Glutamatergic neuron (in vitro differentiated cells): Measurements from ENCODE around the gene NFATC2IP. TPM values are rescaled to one million over a fixed set of nuclear protein-coding genes. Genes with fewer than 3 reads are reported as not detected.
"Not testable (repeated sequence)": the region's sequence is repeated elsewhere in the genome, so short reads cannot be mapped to it uniquely, and the experiment has no call there.

Experiments
- DNase-seq: peaks from one replicate; pipeline ENCODE4 v3.0.0; 2022
- H3K27ac Mint-ChIP-seq: one replicate; pipeline ENCODE4 v1.8.0; 2020; ENCODE audit warnings: mild to moderate bottlenecking, mixed read lengths, inconsistent platforms; ENCODE audit not compliant: unreplicated experiment
- H3K27me3 Mint-ChIP-seq: one replicate; pipeline ENCODE4 v1.8.0; 2020; ENCODE audit warnings: mild to moderate bottlenecking, moderate library complexity, mixed read lengths, inconsistent platforms; ENCODE audit not compliant: unreplicated experiment
- H3K36me3 Mint-ChIP-seq: one replicate; pipeline ENCODE4 v1.8.0; 2020; ENCODE audit warnings: mild to moderate bottlenecking, mixed read lengths, inconsistent platforms; ENCODE audit not compliant: unreplicated experiment
- H3K4me1 Mint-ChIP-seq: one replicate; pipeline ENCODE4 v1.8.0; 2020; ENCODE audit warnings: mild to moderate bottlenecking, low read depth, mixed read lengths, inconsistent platforms; ENCODE audit not compliant: unreplicated experiment
- H3K4me3 Mint-ChIP-seq: one replicate; pipeline ENCODE4 v1.8.0; 2020; ENCODE audit warnings: mild to moderate bottlenecking, mixed read lengths, inconsistent platforms; ENCODE audit not compliant: unreplicated experiment
- H3K9me3 Mint-ChIP-seq: one replicate; pipeline ENCODE4 v1.8.0; 2020; ENCODE audit warnings: mild to moderate bottlenecking, moderate library complexity, mixed read lengths, inconsistent platforms; ENCODE audit not compliant: unreplicated experiment
- CTCF ChIP-seq: fragments of 200-600 bp; sonication (generic); IDR thresholded peaks from one replicate; pipeline ENCODE4 v1.5.0; 2021; ENCODE audit not compliant: partially characterized antibody, unreplicated experiment
- total RNA-seq: library from RNA; stranded (reverse); fragmentation: NEBNext Ultra II Directional; extraction: Animal tissue kit (Norgen Biotek cat#: 25700); gene quantifications from one replicate; pipeline ENCODE4 v1.2.1, GENCODE V29; 2021; ENCODE audit not compliant: unreplicated experiment

NFATC2IP gene
- total RNA-seq, 1 donor from 2014 or later = 59.6 TPM

- Mint-ChIP-seq H3K4me1 (peaks cover 6% of the 10 kb centered on the region), H3K27ac (peak overlapping the region; percentile 96), H3K36me3 (no peaks in the 10 kb centered on the region), H3K4me3 (peak overlapping the region; percentile 99), H3K27me3 (peaks cover 6% of the 10 kb centered on the region), H3K9me3 (peaks cover 13% of the 10 kb centered on the region)
- peak; percentile 56 for TF ChIP-seq CTCF
- peak; percentile 87 for DNase-seq
Measured at GRCh38 chr16:28974007-28974436, 23.3 kb downstream of the NFATC2IP start.

GRCh38 chr16:28974437-28975157 is 23.9 kb downstream of the NFATC2IP start, which contains the start of gene SPNS1:
Gene SPNS1, plus strand, starts transcription at chr16:28974778. Its CDS starts 374 bp downstream, at chr16:28975152.
- H3K27ac Mint-ChIP-seq = peak within 1 kb of the TSS; percentile 96
- H3K36me3 Mint-ChIP-seq = no peaks in the 10 kb centered on the region
- H3K4me1 Mint-ChIP-seq = peaks cover 6% of the 10 kb centered on the region
- peak within 1 kb of the TSS; percentile 99 for H3K4me3 Mint-ChIP-seq
- peak; percentile 97 for DNase-seq
- no peak for TF ChIP-seq CTCF
- H3K27me3 Mint-ChIP-seq = peaks cover 6% of the 10 kb centered on the region
- H3K9me3 Mint-ChIP-seq = peaks cover 13% of the 10 kb centered on the region

- Mint-ChIP-seq H3K4me1 (peaks cover 6% of the 10 kb centered on the region), H3K9me3 (peaks cover 13% of the 10 kb centered on the region), H3K27ac (peak overlapping the region; percentile 43), H3K27me3 (peaks cover 6% of the 10 kb centered on the region), H3K4me3 (peak overlapping the region; percentile 99), H3K36me3 (no peaks in the 10 kb centered on the region)
- no peak for TF ChIP-seq CTCF
- DNase-seq = no peak
Measured at GRCh38 chr16:28975158-28975599, 24.4 kb downstream of the NFATC2IP start.

- no peak overlapping the region for H3K27ac Mint-ChIP-seq
- no peaks in the 10 kb centered on the region for H3K36me3 Mint-ChIP-seq
- H3K27me3 Mint-ChIP-seq = peaks cover 6% of the 10 kb centered on the region
- H3K4me1 Mint-ChIP-seq = peaks cover 6% of the 10 kb centered on the region
- peaks cover 15% of the 10 kb centered on the region for H3K9me3 Mint-ChIP-seq
- no peak for TF ChIP-seq CTCF
- DNase-seq = no peak
- peak overlapping the region; percentile 35 for H3K4me3 Mint-ChIP-seq
Measured at GRCh38 chr16:28977703-28978662, 27.2 kb downstream of the NFATC2IP start.

- not testable (repeated sequence) for H3K27me3 Mint-ChIP-seq, H3K4me3 Mint-ChIP-seq, H3K36me3 Mint-ChIP-seq, H3K9me3 Mint-ChIP-seq, H3K4me1 Mint-ChIP-seq, DNase-seq, H3K27ac Mint-ChIP-seq
Measured at GRCh38 chr16:28980330-28980729, 29.6 kb downstream of the NFATC2IP start.
